Natural killer cell (primary cell): ENCODE results near the gene TSPAN18. TPM values are rescaled to one million over a fixed set of nuclear protein-coding genes. Genes with fewer than 3 reads are reported as not detected.

ENCODE experiments used
- ATAC-seq, 3 donors: fragments of 150-1000 bp in 2 of 3; fragments of 200-7000 bp in 1 of 3; cut with Tn5 transposase; 1 replicate in 1 of 3; 2 replicates in 2 of 3; pipeline ENCODE4 v1.10.0; 2021; ENCODE audit warnings: mild to moderate bottlenecking in 2 of 3, moderate library complexity in 2 of 3
- DNase-seq, 2 donors: peaks; one replicate each; pipeline versions ENCODE4 v3.0.0 to v3.0.0-alpha.2; 2013 to 2021; ENCODE audit warnings: mixed read lengths in 1 of 2
- H3K27ac ChIP-seq: one replicate; pipeline ENCODE4 v1.5.1; 2013; ENCODE audit warnings: mild to moderate bottlenecking, low read length
- H3K27me3 ChIP-seq: one replicate; pipeline ENCODE4 v1.6.1; 2013; ENCODE audit warnings: low read length; ENCODE audit not compliant: control insufficient read depth, insufficient read depth
- H3K36me3 ChIP-seq: one replicate; pipeline ENCODE4 v1.6.1; 2013; ENCODE audit warnings: low read length; ENCODE audit not compliant: control insufficient read depth, insufficient read depth
- H3K4me1 ChIP-seq: one replicate; pipeline ENCODE4 v1.6.1; 2013; ENCODE audit warnings: low read length; ENCODE audit not compliant: control insufficient read depth, insufficient read depth
- H3K4me3 ChIP-seq: one replicate; pipeline ENCODE4 v1.5.1; 2013; ENCODE audit warnings: low read length
- H3K9me3 ChIP-seq: one replicate; pipeline ENCODE4 v1.6.1; 2013; ENCODE audit warnings: low read length; ENCODE audit not compliant: control insufficient read depth, insufficient read depth
- H3K27ac Mint-ChIP-seq, 2 donors: one replicate each; pipeline ENCODE4 v1.8.0; 2022; ENCODE audit warnings: mild to moderate bottlenecking in 2 of 2, mixed read lengths in 2 of 2, moderate library complexity in 1 of 2
- H3K27me3 Mint-ChIP-seq, 2 donors: one replicate each; pipeline ENCODE4 v1.8.0; 2022; ENCODE audit warnings: low read depth in 2 of 2, mixed read lengths in 2 of 2
- H3K36me3 Mint-ChIP-seq: one replicate; pipeline ENCODE4 v1.8.0; 2022; ENCODE audit warnings: mixed read lengths
- H3K4me1 Mint-ChIP-seq, 2 donors: one replicate each; pipeline ENCODE4 v1.8.0; 2022; ENCODE audit warnings: mixed read lengths in 2 of 2
- H3K4me3 Mint-ChIP-seq: one replicate; pipeline ENCODE4 v1.8.0; 2022; ENCODE audit warnings: mild to moderate bottlenecking, moderate library complexity, mixed read lengths
- H3K9me3 Mint-ChIP-seq, 2 donors: one replicate each; pipeline ENCODE4 v1.8.0; 2022; ENCODE audit warnings: mixed read lengths in 2 of 2
- CTCF ChIP-seq: fragments of 200-600 bp; IDR thresholded peaks from one replicate; pipeline ENCODE4 v1.8.0; 2022; ENCODE audit warnings: antibody characterized with exemption
- WGBS: methylation state at CpG from one replicate; pipeline ENCODE4 v1.1.7; 2013; ENCODE audit warnings: missing lambda C conversion rate; ENCODE audit not compliant: insufficient coverage; 5-methylcytosine and 5-hydroxymethylcytosine counted together
- intact Hi-C: fragments of 100-400 bp; cut with micrococcal nuclease; formaldehyde crosslinking; loops from one replicate; pipeline ENCODE4 v1.14.2; 2022
- total RNA-seq, 4 donors: library from RNA; stranded (reverse); fragments of 120-200 nt in 1 of 4; gene quantifications; one replicate each; pipeline versions ENCODE4 v1.2.3 to v1.2.4, GENCODE V29; 2013 to 2022

The TSPAN18 gene
- total RNA-seq, 3 donors from 2014 or later (not counting 1 experiment from before 2014, with no cell fraction given) = 1.9 to 2.4 (median 2.3) TPM

GRCh38 chr11:44876194-44876723 is 149.5 kb downstream of the TSPAN18 start:
- H3K27me3 Mint-ChIP-seq = peaks cover 18 to 35% of the 10 kb centered on the region in 2 donors
- no peaks in the 10 kb centered on the region for H3K4me1 ChIP-seq
- H3K27ac Mint-ChIP-seq = no peak overlapping the region
- no peaks in the 10 kb centered on the region for H3K36me3 ChIP-seq
- no peaks in the 10 kb centered on the region for H3K9me3 Mint-ChIP-seq
- DNase-seq = no peak
- 94% methylated on average over 5 of the region's 5 CpGs for WGBS
- no peak overlapping the region for H3K4me3 Mint-ChIP-seq
- ATAC-seq = no peak
- intact Hi-C loops = no loop called here
- H3K9me3 ChIP-seq = peaks cover 4% of the 10 kb centered on the region
- TF ChIP-seq CTCF = no peak
- H3K4me1 Mint-ChIP-seq = no peaks in the 10 kb centered on the region
- no peaks in the 10 kb centered on the region for H3K36me3 Mint-ChIP-seq
- no peak overlapping the region for H3K4me3 ChIP-seq
- H3K27me3 ChIP-seq = peaks cover 5% of the 10 kb centered on the region
- no peak overlapping the region for H3K27ac ChIP-seq

- Mint-ChIP-seq H3K4me1 (no peaks in the 10 kb centered on the region), H3K9me3 (no peaks in the 10 kb centered on the region), H3K36me3 (no peaks in the 10 kb centered on the region), H3K4me3 (no peak overlapping the region), H3K27ac (no peak overlapping the region), H3K27me3 (peaks cover 18 to 37% of the 10 kb centered on the region in 2 donors)
- ATAC-seq (no peak), DNase-seq (no peak)
- intact Hi-C loops = no loop called here
- H3K27me3 ChIP-seq = peaks cover 5% of the 10 kb centered on the region
- no peaks in the 10 kb centered on the region for H3K4me1 ChIP-seq
- H3K27ac ChIP-seq = no peak overlapping the region
- WGBS = 85% methylated on average over 12 of the region's 12 CpGs
- no peak for TF ChIP-seq CTCF
- no peak overlapping the region for H3K4me3 ChIP-seq
- no peaks in the 10 kb centered on the region for H3K9me3 ChIP-seq
- H3K36me3 ChIP-seq = no peaks in the 10 kb centered on the region
These were observed 150.1 kb downstream of the TSPAN18 start for GRCh38 chr11:44876906-44877305.

- no peak for ATAC-seq
- H3K4me1 Mint-ChIP-seq = no peaks in the 10 kb centered on the region
- WGBS = 89% methylated on average over 26 of the region's 26 CpGs
These were observed 151.1 kb downstream of the TSPAN18 start for GRCh38 chr11:44877571-44878497.

More at GRCh38 chr11:44877571-44878497, 151.1 kb downstream of the TSPAN18 start:
- H3K36me3 ChIP-seq = no peaks in the 10 kb centered on the region
- TF ChIP-seq CTCF = no peak
- H3K27me3 ChIP-seq = no peaks in the 10 kb centered on the region
- intact Hi-C loops = no loop called here
- peaks cover 18 to 32% of the 10 kb centered on the region in 2 donors for H3K27me3 Mint-ChIP-seq
- no peak overlapping the region for H3K27ac ChIP-seq
- H3K9me3 Mint-ChIP-seq = no peaks in the 10 kb centered on the region
- H3K4me3 ChIP-seq = no peak overlapping the region
- no peaks in the 10 kb centered on the region for H3K9me3 ChIP-seq
- no peak overlapping the region for H3K4me3 Mint-ChIP-seq
- no peaks in the 10 kb centered on the region for H3K4me1 ChIP-seq
- no peaks in the 10 kb centered on the region for H3K36me3 Mint-ChIP-seq
- H3K27ac Mint-ChIP-seq = no peak overlapping the region
- no peak for DNase-seq
